HAP-1 (cell line): ENCODE results near the gene PSTK.

Source experiments
- DNase-seq, 2 experiments: peaks; one replicate each; pipeline ENCODE4 v3.0.0-alpha.2; 2016 to 2020; ENCODE audit warnings: low spot score in 2 of 2
- H3K27me3 ChIP-seq: fragments of 250-450 bp; sonication (Bioruptor Pico); 2 replicates; pipeline ENCODE4 v1.5.1; 2020; ENCODE audit warnings: low read depth, mild to moderate bottlenecking, moderate library complexity
- H3K36me3 ChIP-seq: fragments of 250-450 bp; sonication (Bioruptor Pico); replicated peaks from 2 replicates; pipeline ENCODE4 v1.5.1; 2020; ENCODE audit warnings: mild to moderate bottlenecking
- H3K4me1 ChIP-seq: fragments of 250-450 bp; sonication (Bioruptor Pico); 2 replicates; pipeline ENCODE4 v1.5.1; 2020; ENCODE audit warnings: mild to moderate bottlenecking
- H3K4me3 ChIP-seq: fragments of 250-450 bp; sonication (Bioruptor Pico); 2 replicates; pipeline ENCODE4 v1.5.1; 2020; ENCODE audit warnings: mild to moderate bottlenecking, moderate library complexity
- H3K9me3 ChIP-seq: fragments of 250-450 bp; sonication (Bioruptor Pico); 2 replicates; pipeline ENCODE4 v1.5.1; 2020; ENCODE audit warnings: mild to moderate bottlenecking, moderate library complexity
- in situ Hi-C: fragments of 300-500 bp; cut with MboI; formaldehyde crosslinking; loops from 3 replicates; pipeline ENCODE4 v1.14.3; 2020; ENCODE audit warnings: low sequenced_read_pairs, inconsistent platforms, mixed read lengths

The PSTK gene

GRCh38 chr10:122999347-122999746 lies 19.1 kb downstream of the PSTK start:
- no peaks in the 10 kb centered on the region for H3K9me3 ChIP-seq
- H3K4me1 ChIP-seq, result peaks cover 15% of the 10 kb centered on the region
- in situ Hi-C loops, result no loop called here
- H3K36me3 ChIP-seq, result peaks cover 10% of the 10 kb centered on the region
- H3K27me3 ChIP-seq, result no peaks in the 10 kb centered on the region
- DNase-seq, result peak in 1 of 2 experiments; percentile 15
- no peak overlapping the region for H3K4me3 ChIP-seq

GRCh38 chr10:123000155-123000554 lies 20.0 kb downstream of the PSTK start:
- H3K4me3 ChIP-seq, result no peak overlapping the region
- H3K36me3 ChIP-seq, result peaks cover 7% of the 10 kb centered on the region
- H3K4me1 ChIP-seq, result peaks cover 15% of the 10 kb centered on the region
- no peaks in the 10 kb centered on the region for H3K27me3 ChIP-seq
- no peaks in the 10 kb centered on the region for H3K9me3 ChIP-seq
- in situ Hi-C loops, result no loop called here
- DNase-seq, result no peak

GRCh38 chr10:123001370-123001769 lies 21.2 kb downstream of the PSTK start:
- H3K36me3 ChIP-seq, result no peaks in the 10 kb centered on the region; the same call in none of the 2 replicates

GRCh38 chr10:123004298-123004697 lies 24.1 kb downstream of the PSTK start:
- in situ Hi-C loops, result no loop called here
- H3K4me3 ChIP-seq, result no peak overlapping the region
- H3K9me3 ChIP-seq, result no peaks in the 10 kb centered on the region
- no peak for DNase-seq
- H3K36me3 ChIP-seq, result no peaks in the 10 kb centered on the region; the same call in 1 of the 2 replicates
- peaks cover 23% of the 10 kb centered on the region for H3K4me1 ChIP-seq
- no peaks in the 10 kb centered on the region for H3K27me3 ChIP-seq

More at GRCh38 chr10:123001370-123001769, 21.2 kb downstream of the PSTK start:
- H3K9me3 ChIP-seq, result no peaks in the 10 kb centered on the region
- in situ Hi-C loops, result no loop called here
- H3K4me1 ChIP-seq, result peaks cover 17% of the 10 kb centered on the region
- no peak overlapping the region for H3K4me3 ChIP-seq
- no peak for DNase-seq
- no peaks in the 10 kb centered on the region for H3K27me3 ChIP-seq

GRCh38 chr10:123007558-123008354 lies 27.6 kb downstream of the PSTK start:
- H3K36me3 ChIP-seq, result no peaks in the 10 kb centered on the region; the same call in 1 of the 2 replicates
- H3K4me1 ChIP-seq, result peaks cover 9% of the 10 kb centered on the region
- no peaks in the 10 kb centered on the region for H3K27me3 ChIP-seq
- peak; percentile 50 to 68 for DNase-seq
- no peaks in the 10 kb centered on the region for H3K9me3 ChIP-seq
- peak overlapping the region; percentile 97 for H3K4me3 ChIP-seq
- in situ Hi-C loops, result no loop called here

GRCh38 chr10:123008355-123009104 lies 28.3 kb downstream of the PSTK start, which contains the start of the genes ACADSB and IKZF5:
Gene ACADSB (plus strand): TSS chr10:123009006. CDS start chr10:123009030, 24 bp downstream.
Gene IKZF5 (minus strand): TSS chr10:123008795. CDS start chr10:122998625, 10,170 bp downstream.
- DNase-seq, result peak; percentile 96 to 97
- no peaks in the 10 kb centered on the region for H3K9me3 ChIP-seq
- H3K4me3 ChIP-seq, result peak within 1 kb of the TSS; percentile 97
- H3K36me3 ChIP-seq, result no peaks in the 10 kb centered on the region; the same call in 1 of the 2 replicates
- in situ Hi-C loops, result no loop called here
- no peaks in the 10 kb centered on the region for H3K27me3 ChIP-seq
- peaks cover 9% of the 10 kb centered on the region for H3K4me1 ChIP-seq

- H3K27me3 ChIP-seq, result no peaks in the 10 kb centered on the region
Measured at GRCh38 chr10:123009105-123009820, 29.1 kb downstream of the PSTK start.

GRCh38 chr10:123011987-123012386 lies 31.8 kb downstream of the PSTK start:
- Histone ChIP-seq H3K4me1 (peaks cover 4% of the 10 kb centered on the region), H3K27me3 (no peaks in the 10 kb centered on the region), H3K36me3 (no peaks in the 10 kb centered on the region; the same call in 1 of the 2 replicates), H3K4me3 (no peak overlapping the region), H3K9me3 (no peaks in the 10 kb centered on the region)
- in situ Hi-C loops, result no loop called here
- no peak for DNase-seq

More at GRCh38 chr10:123009105-123009820, 29.1 kb downstream of the PSTK start:
- in situ Hi-C loops, result no loop called here
- Histone ChIP-seq H3K4me1 (peaks cover 9% of the 10 kb centered on the region), H3K9me3 (no peaks in the 10 kb centered on the region), H3K4me3 (peak overlapping the region; percentile 97), H3K36me3 (no peaks in the 10 kb centered on the region; the same call in 1 of the 2 replicates)
- peak in 1 of 2 experiments; percentile 31 for DNase-seq

GRCh38 chr10:123013456-123014419 lies 33.5 kb downstream of the PSTK start:
- no peaks in the 10 kb centered on the region; the same call in 1 of the 2 replicates for H3K36me3 ChIP-seq
- no peaks in the 10 kb centered on the region; the same call in 1 of the 2 replicates for H3K4me1 ChIP-seq
- no peaks in the 10 kb centered on the region for H3K9me3 ChIP-seq
- H3K4me3 ChIP-seq, result no peak overlapping the region
- in situ Hi-C loops, result no loop called here
- no peaks in the 10 kb centered on the region for H3K27me3 ChIP-seq
- DNase-seq, result no peak

GRCh38 chr10:123014772-123015171 lies 34.6 kb downstream of the PSTK start:
- Histone ChIP-seq H3K27me3 (no peaks in the 10 kb centered on the region), H3K4me3 (no peak overlapping the region), H3K4me1 (peaks cover 9% of the 10 kb centered on the region), H3K36me3 (no peaks in the 10 kb centered on the region; the same call in 1 of the 2 replicates), H3K9me3 (no peaks in the 10 kb centered on the region)
- in situ Hi-C loops, result no loop called here
- DNase-seq, result no peak

GRCh38 chr10:123016228-123016627 lies 36.0 kb downstream of the PSTK start:
- Histone ChIP-seq H3K4me1 (peaks cover 22% of the 10 kb centered on the region), H3K36me3 (no peaks in the 10 kb centered on the region; the same call in 1 of the 2 replicates), H3K4me3 (no peak overlapping the region), H3K27me3 (no peaks in the 10 kb centered on the region), H3K9me3 (no peaks in the 10 kb centered on the region)
- in situ Hi-C loops, result no loop called here
- no peak for DNase-seq

GRCh38 chr10:123017421-123018165 lies 37.4 kb downstream of the PSTK start:
- no peak for DNase-seq
- in situ Hi-C loops, result no loop called here
- no peaks in the 10 kb centered on the region for H3K27me3 ChIP-seq
- H3K9me3 ChIP-seq, result no peaks in the 10 kb centered on the region
- H3K36me3 ChIP-seq, result no peaks in the 10 kb centered on the region; the same call in 1 of the 2 replicates
- H3K4me3 ChIP-seq, result no peak overlapping the region
- H3K4me1 ChIP-seq, result peaks cover 26% of the 10 kb centered on the region
